Measurements from ENCODE around the gene HAP1.

The HAP1 gene

GRCh38 chr17:41763327-41763726 is 28.9 kb upstream of the HAP1 start:
- DNase-seq (ENCODE audit: low spot score): no peak

GRCh38 chr17:41762841-41763240 is 28.4 kb upstream of the HAP1 start:
- DNase-seq (ENCODE audit: low spot score): no peak

GRCh38 chr17:41762391-41762790 is 27.9 kb upstream of the HAP1 start:
- DNase-seq (ENCODE audit: low spot score): no peak

- no peak for DNase-seq (ENCODE audit: low spot score)
Observed at GRCh38 chr17:41760878-41761277, 26.4 kb upstream of the HAP1 start.

- DNase-seq (ENCODE audit: low spot score): no peak
Observed at GRCh38 chr17:41758601-41759000, 24.2 kb upstream of the HAP1 start.

- no peak for DNase-seq (ENCODE audit: low spot score)
Observed at GRCh38 chr17:41754066-41754465, 19.6 kb upstream of the HAP1 start.

GRCh38 chr17:41751288-41751687 is 16.8 kb upstream of the HAP1 start:
- no peak for DNase-seq (ENCODE audit: low spot score)

GRCh38 chr17:41750862-41751261 is 16.4 kb upstream of the HAP1 start:
- DNase-seq (ENCODE audit: low spot score): no peak

- no peak for DNase-seq (ENCODE audit: low spot score)
Observed at GRCh38 chr17:41748275-41748674, 13.8 kb upstream of the HAP1 start.

GRCh38 chr17:41741709-41742108 is 7.3 kb upstream of the HAP1 start:
- DNase-seq (ENCODE audit: low spot score): no peak

- no peak for DNase-seq (ENCODE audit: low spot score)
Observed at GRCh38 chr17:41740506-41740905, 6.1 kb upstream of the HAP1 start.

GRCh38 chr17:41739661-41740352 is 5.4 kb upstream of the HAP1 start:
- no peak for DNase-seq (ENCODE audit: low spot score)

GRCh38 chr17:41738801-41739112 is 4.3 kb upstream of the HAP1 start:
- no peak for DNase-seq (ENCODE audit: low spot score)

- peak; percentile 69 for DNase-seq (ENCODE audit: low spot score)
Observed at GRCh38 chr17:41738077-41738800, 3.8 kb upstream of the HAP1 start.

- DNase-seq (ENCODE audit: low spot score): no peak
Observed at GRCh38 chr17:41737680-41738023, 3.2 kb upstream of the HAP1 start.

GRCh38 chr17:41736983-41737679 is 2.7 kb upstream of the HAP1 start:
- no peak for DNase-seq (ENCODE audit: low spot score)

GRCh38 chr17:41735744-41736143 is 1.3 kb upstream of the HAP1 start:
- DNase-seq (ENCODE audit: low spot score): no peak

- DNase-seq (ENCODE audit: low spot score): no peak
Observed at GRCh38 chr17:41734949-41735313, 488 bp upstream of the HAP1 start.

GRCh38 chr17:41733348-41734138 is 900 bp downstream of the HAP1 start:
- no peak for DNase-seq (ENCODE audit: low spot score)

- DNase-seq (ENCODE audit: low spot score): no peak
Observed at GRCh38 chr17:41731836-41732235, 2.6 kb downstream of the HAP1 start.

GRCh38 chr17:41730479-41730878 is 4.0 kb downstream of the HAP1 start:
- DNase-seq (ENCODE audit: low spot score): no peak

GRCh38 chr17:41728056-41728455 is 6.4 kb downstream of the HAP1 start:
- DNase-seq (ENCODE audit: low spot score): no peak

- no peak for DNase-seq (ENCODE audit: low spot score)
Observed at GRCh38 chr17:41725134-41725533, 9.3 kb downstream of the HAP1 start.

All from globus pallidus (tissue), 1 donor.